Naive thymus-derived CD4-positive, alpha-beta T cell (primary cell): ENCODE data around the gene SPEF1. TPM values are rescaled to one million over a fixed set of nuclear protein-coding genes. Genes with fewer than 3 reads are reported as not detected.
A peak's percentile ranks its signal among the peaks of the same experiment; 100 is the strongest.

Source experiments
- ATAC-seq: fragments of 150-1000 bp; cut with Tn5 transposase; 2 replicates; pipeline ENCODE4 v1.10.0; 2021; ENCODE audit warnings: mild to moderate bottlenecking, moderate library complexity
- CTCF ChIA-PET: fragments of 350-600 bp; sonication (Branson Sonifier 250); formaldehyde crosslinking; loops from one replicate; lab custom pipeline; 2021; ENCODE audit warnings: antibody characterized with exemption; lab: Charles Lee
- POLR2A ChIA-PET: fragments of 350-600 bp; sonication (Branson Sonifier 250); formaldehyde crosslinking; loops from one replicate; lab custom pipeline; 2021; ENCODE audit warnings: antibody characterized with exemption, inconsistent platforms; lab: Charles Lee
- DNase-seq, 9 donors: peaks; one replicate each; pipeline versions ENCODE4 v3.0.0 to v3.0.0-alpha.2; 2020 to 2022; ENCODE audit warnings: mixed read lengths in 1 of 9
- H3K27ac ChIP-seq: one replicate; pipeline ENCODE4 v1.7.0; 2013; ENCODE audit warnings: mild to moderate bottlenecking, low read depth, low read length, moderate library complexity
- H3K27me3 ChIP-seq, 2 donors: one replicate each; pipeline ENCODE4 v1.7.0; 2013; ENCODE audit warnings: low read length in 2 of 2, mild to moderate bottlenecking in 2 of 2, moderate library complexity in 2 of 2; ENCODE audit not compliant: control insufficient read depth in 2 of 2, insufficient read depth in 2 of 2
- H3K36me3 ChIP-seq, 3 experiments: 1 replicate in 2 of 3; 2 replicates in 1 of 3; pipeline ENCODE4 v1.7.0; 2013; ENCODE audit warnings: low read length in 3 of 3, mild to moderate bottlenecking in 3 of 3, moderate library complexity in 1 of 3; ENCODE audit not compliant: insufficient read depth in 3 of 3, control insufficient read depth in 2 of 3
- H3K4me1 ChIP-seq, 2 donors: one replicate each; pipeline ENCODE4 v1.7.0; 2013; ENCODE audit warnings: low read length in 2 of 2, mild to moderate bottlenecking in 2 of 2, moderate library complexity in 1 of 2; ENCODE audit not compliant: control insufficient read depth in 2 of 2, insufficient read depth in 2 of 2
- H3K4me3 ChIP-seq: 2 replicates; pipeline ENCODE4 v1.7.0; 2013; ENCODE audit warnings: mild to moderate bottlenecking, low read length
- H3K9me3 ChIP-seq, 3 experiments: 1 replicate in 2 of 3; 2 replicates in 1 of 3; pipeline ENCODE4 v1.7.0; 2013; ENCODE audit warnings: low read length in 3 of 3; ENCODE audit not compliant: control insufficient read depth in 2 of 3
- H3K27ac Mint-ChIP-seq, 9 donors: one replicate each; pipeline ENCODE4 v1.8.0; 2020 to 2022; ENCODE audit warnings: mixed read lengths in 9 of 9, mild to moderate bottlenecking in 8 of 9, moderate library complexity in 5 of 9, inconsistent platforms in 2 of 9
- H3K27me3 Mint-ChIP-seq, 5 donors: one replicate each; pipeline ENCODE4 v1.8.0; 2021 to 2022; ENCODE audit warnings: mixed read lengths in 5 of 5, mild to moderate bottlenecking in 1 of 5
- H3K36me3 Mint-ChIP-seq, 5 donors: one replicate each; pipeline ENCODE4 v1.8.0; 2020 to 2022; ENCODE audit warnings: mixed read lengths in 5 of 5, mild to moderate bottlenecking in 3 of 5, inconsistent platforms in 1 of 5
- H3K4me1 Mint-ChIP-seq, 7 donors: one replicate each; pipeline ENCODE4 v1.8.0; 2020 to 2022; ENCODE audit warnings: mixed read lengths in 7 of 7, mild to moderate bottlenecking in 3 of 7, inconsistent platforms in 1 of 7
- H3K4me3 Mint-ChIP-seq, 10 donors: one replicate each; pipeline ENCODE4 v1.8.0; 2020 to 2022; ENCODE audit warnings: mild to moderate bottlenecking in 10 of 10, mixed read lengths in 10 of 10, moderate library complexity in 6 of 10, inconsistent platforms in 2 of 10
- H3K9me3 Mint-ChIP-seq, 11 donors: one replicate each; pipeline ENCODE4 v1.8.0; 2020 to 2022; ENCODE audit warnings: mixed read lengths in 11 of 11, mild to moderate bottlenecking in 4 of 11, inconsistent platforms in 1 of 11, moderate library complexity in 1 of 11
- intact Hi-C, 2 donors: fragments of 100-400 bp; cut with micrococcal nuclease; formaldehyde crosslinking; loops; one replicate each; pipeline ENCODE4 v1.15.1; 2023
- polyA plus RNA-seq, 2 donors: library from polyadenylated mRNA; unstranded; fragments of 300-500 nt; fragmentation: Illumina TruSeq; gene quantifications; one replicate each; pipeline ENCODE4 v1.2.3, GENCODE V29; 2021
- total RNA-seq, 6 experiments: library from RNA in 5 of 6; stranded (reverse) in 5 of 6; gene quantifications; 1 replicate in 5 of 6; 2 replicates in 1 of 6; pipeline ENCODE4 v1.2.3 and lab custom pipeline; 2021 to 2026

SPEF1 gene
- total and polyA plus RNA-seq, 7 experiments from 2014 or later: 0.24 to 0.32 (median 0.29) TPM; not detected in 4

DNA sequence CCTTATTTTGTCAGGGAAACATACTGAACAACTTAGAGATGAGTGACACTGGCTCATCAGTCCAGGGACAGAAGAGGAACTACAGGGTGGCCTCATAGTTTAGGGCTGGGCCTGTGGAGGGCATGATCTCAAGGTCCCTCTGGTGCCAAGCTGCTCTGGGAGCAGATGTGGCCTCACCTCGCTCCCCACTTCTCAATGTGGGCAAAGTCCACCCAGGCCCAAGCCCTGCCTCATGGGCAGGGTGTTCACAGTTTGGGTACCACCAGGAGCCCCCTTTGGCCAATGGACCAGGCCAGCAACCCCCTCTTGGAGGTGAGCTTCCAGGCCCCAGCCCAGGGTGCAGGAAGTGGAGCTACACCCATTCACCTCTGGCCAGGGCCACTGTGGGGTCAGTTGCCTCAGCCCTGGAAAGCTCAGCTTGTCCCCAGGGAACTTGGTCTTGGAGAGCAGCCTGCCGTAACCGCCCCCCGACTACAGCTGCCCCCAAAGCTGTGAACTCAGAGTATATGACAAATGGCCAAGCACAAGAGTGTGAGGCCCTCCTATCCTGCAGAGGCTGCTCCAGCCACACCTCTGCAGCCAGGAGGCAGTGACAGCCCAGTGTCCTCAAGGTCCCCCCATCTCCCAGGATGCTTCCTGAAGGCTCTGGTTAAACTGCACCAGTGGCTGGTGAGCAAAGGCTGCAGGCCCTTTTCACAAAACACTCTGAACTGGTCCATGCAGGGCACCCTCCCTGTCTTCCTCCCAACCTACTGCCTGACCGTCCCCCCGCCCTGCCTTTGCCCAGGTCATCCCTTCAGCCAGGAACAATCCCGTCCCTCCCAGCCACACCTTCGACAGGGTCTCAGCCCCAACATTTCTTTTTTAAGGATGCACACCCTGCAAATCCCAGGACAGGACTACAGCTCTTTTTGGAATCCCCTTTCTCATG lies 17.3 kb downstream of the SPEF1 start:
- Mint-ChIP-seq H3K4me3 (peak overlapping the region in 1 of 10 donors; percentile 48), H3K36me3 (no peaks in the 10 kb centered on the region)
- no peak overlapping the region for H3K4me3 ChIP-seq

DNA sequence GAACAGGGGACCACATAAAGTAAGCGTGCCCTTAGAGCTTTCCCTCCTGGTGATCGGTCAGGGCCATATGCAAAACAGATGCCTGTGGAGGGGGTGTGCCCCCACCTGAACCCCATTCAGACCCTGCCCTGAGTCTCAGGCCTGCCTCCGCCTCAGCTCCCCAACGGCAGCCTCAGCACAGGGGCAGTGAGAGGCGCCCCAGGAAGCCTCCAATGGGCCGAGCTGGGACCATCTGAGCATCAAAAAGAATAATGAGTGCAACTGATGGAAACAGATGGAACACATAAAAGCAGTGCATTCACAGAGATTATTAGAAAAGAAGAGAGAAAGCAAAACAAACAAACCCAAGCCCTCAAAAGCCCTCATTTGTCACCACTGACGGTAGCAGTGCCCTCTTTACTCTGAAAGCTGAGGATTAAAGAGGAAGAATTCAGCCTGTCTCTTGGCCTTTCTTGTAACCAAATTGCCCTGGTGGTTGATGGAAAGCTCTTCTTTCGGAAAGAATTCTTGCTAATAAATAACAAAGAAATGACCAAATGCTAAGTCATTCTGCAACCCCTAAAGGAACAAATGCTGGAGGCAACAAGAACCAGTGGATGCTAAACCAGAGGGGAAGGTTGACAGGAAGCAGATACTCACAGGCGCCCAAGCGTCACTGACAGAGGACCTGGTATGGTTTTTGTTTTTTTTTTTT lies 20.4 kb downstream of the SPEF1 start:
- ChIA-PET CTCF (no interaction called here), POLR2A (interaction anchor here (1.2 kb wide), 1 partner anchor 28 kb away, joined by 3 read pairs; no protein-coding TSS in a partner anchor)
- Histone ChIP-seq H3K9me3 (no peaks in the 10 kb centered on the region), H3K36me3 (peaks cover 0 to 10% (median 0%) of the 10 kb centered on the region in 3 experiments), H3K4me1 (no peaks in the 10 kb centered on the region), H3K27me3 (no peaks in the 10 kb centered on the region), H3K27ac (no peak overlapping the region), H3K4me3 (no peak overlapping the region)
- Mint-ChIP-seq H3K4me3 (no peak overlapping the region), H3K27ac (peak overlapping the region in 1 of 9 donors; percentile 11), H3K4me1 (peaks cover 0 to 14% (median 4%) of the 10 kb centered on the region in 7 donors), H3K27me3 (no peaks in the 10 kb centered on the region), H3K9me3 (no peaks in the 10 kb centered on the region), H3K36me3 (peaks cover 0 to 13% (median 3%) of the 10 kb centered on the region in 5 donors)
- ATAC-seq: no peak
- intact Hi-C loops: loop anchor here in 1 of 2 donors (10.0 kb wide), 1 partner anchor 1364 kb away; the partner anchor contains the start of gene CDS2
- no peak for DNase-seq

More for the DNA sequence above, 17.3 kb downstream of the SPEF1 start:
- intact Hi-C loops: loop anchor here in 1 of 2 donors (10.0 kb wide), 1 partner anchor 1361 kb away; the partner anchor contains the start of gene CDS2
- no peaks in the 10 kb centered on the region for H3K36me3 ChIP-seq
- Mint-ChIP-seq H3K27me3 (no peaks in the 10 kb centered on the region), H3K9me3 (no peaks in the 10 kb centered on the region), H3K27ac (peak overlapping the region in 3 of 9 donors; percentile 41 to 81 (median 59)), H3K4me1 (peaks cover 8 to 27% (median 20%) of the 10 kb centered on the region in 7 donors)
- no peaks in the 10 kb centered on the region for H3K27me3 ChIP-seq
- ATAC-seq (no peak), DNase-seq (no peak)
- CTCF ChIA-PET: interaction anchor here (0.7 to 1.0 kb wide), 2 partner anchors 9 to 11 kb away, joined by 4 read pairs; no protein-coding TSS in a partner anchor
- H3K9me3 ChIP-seq: no peaks in the 10 kb centered on the region
- no peak overlapping the region for H3K27ac ChIP-seq
- POLR2A ChIA-PET: no interaction called here
- H3K4me1 ChIP-seq: peaks cover 4 to 12% of the 10 kb centered on the region in 2 donors

DNA sequence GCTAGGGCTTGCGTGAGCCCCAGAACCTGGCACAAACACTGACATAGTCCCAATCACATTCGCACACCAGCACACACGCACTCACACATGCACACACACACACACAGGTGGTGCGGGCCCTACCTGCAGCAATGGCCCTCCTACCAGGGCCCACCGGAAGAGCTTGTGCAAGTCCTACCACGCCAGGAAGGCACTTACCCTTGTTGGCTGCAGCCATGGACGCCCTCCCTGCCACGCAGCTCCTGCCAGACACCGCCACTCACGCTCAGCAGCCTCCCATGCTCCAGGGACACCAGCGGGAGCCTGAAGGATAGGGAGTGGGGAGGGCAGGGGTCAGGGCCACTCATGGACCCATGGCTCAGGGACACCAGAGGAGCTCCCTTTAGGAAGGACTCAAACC lies 21.4 kb downstream of the SPEF1 start:
- Mint-ChIP-seq H3K4me1 (peaks cover 0 to 8% (median 0%) of the 10 kb centered on the region in 7 donors), H3K9me3 (no peaks in the 10 kb centered on the region), H3K4me3 (no peak overlapping the region), H3K27me3 (no peaks in the 10 kb centered on the region), H3K36me3 (peaks cover 0 to 13% (median 3%) of the 10 kb centered on the region in 5 donors), H3K27ac (peak overlapping the region in 1 of 9 donors; percentile 30)
- CTCF ChIA-PET: interaction anchor here (1.3 kb wide), 1 partner anchor 8 kb away, joined by 4 read pairs; the partner anchor contains the start of gene ADISSP
- no peak overlapping the region for H3K27ac ChIP-seq
- no peak overlapping the region for H3K4me3 ChIP-seq
- no peaks in the 10 kb centered on the region for H3K4me1 ChIP-seq
- no peaks in the 10 kb centered on the region for H3K27me3 ChIP-seq
- POLR2A ChIA-PET: interaction anchor here (1.2 kb wide), 1 partner anchor 29 kb away, joined by 3 read pairs; no protein-coding TSS in a partner anchor
- ATAC-seq: no peak
- no peak for DNase-seq
- H3K9me3 ChIP-seq: no peaks in the 10 kb centered on the region
- intact Hi-C loops: loop anchor here in 1 of 2 donors (10.0 kb wide), 1 partner anchor 1365 kb away; the partner anchor contains the start of gene CDS2
- peaks cover 0 to 19% (median 0%) of the 10 kb centered on the region in 3 experiments for H3K36me3 ChIP-seq

DNA sequence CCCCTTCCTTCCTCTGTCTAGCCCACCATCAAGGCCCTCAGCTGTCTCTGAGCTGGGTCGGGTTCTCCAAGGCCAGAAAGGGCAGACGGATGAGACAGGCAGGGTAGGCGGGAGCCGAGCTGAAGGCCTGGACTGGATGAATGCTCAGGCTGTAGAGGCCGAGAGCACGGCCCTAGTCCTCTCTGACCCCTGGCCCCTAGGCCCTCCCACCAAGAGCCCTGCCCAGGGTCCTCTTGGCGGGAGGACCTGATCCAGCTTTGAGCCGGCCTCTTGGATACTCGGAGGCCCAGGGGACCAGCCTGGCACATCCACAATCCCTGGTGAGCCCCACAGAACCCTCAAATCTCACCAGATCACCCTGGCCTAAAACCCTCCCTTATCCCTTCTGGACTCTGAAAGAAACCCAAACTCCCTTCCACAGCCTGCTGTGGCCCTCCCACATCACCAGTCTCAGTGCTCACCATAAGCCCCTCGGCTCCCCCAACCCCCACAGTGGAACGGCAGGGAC lies 21.9 kb downstream of the SPEF1 start:
- no peaks in the 10 kb centered on the region for H3K4me1 ChIP-seq
- Mint-ChIP-seq H3K27me3 (no peaks in the 10 kb centered on the region), H3K9me3 (no peaks in the 10 kb centered on the region), H3K36me3 (peaks cover 0 to 13% (median 3%) of the 10 kb centered on the region in 5 donors), H3K4me1 (peaks cover 0 to 6% (median 0%) of the 10 kb centered on the region in 7 donors), H3K4me3 (no peak overlapping the region), H3K27ac (no peak overlapping the region)
- no peaks in the 10 kb centered on the region for H3K27me3 ChIP-seq
- no peaks in the 10 kb centered on the region for H3K9me3 ChIP-seq
- CTCF ChIA-PET: interaction anchor here (1.3 kb wide), 1 partner anchor 9 kb away, joined by 4 read pairs; the partner anchor contains the start of gene ADISSP
- POLR2A ChIA-PET: interaction anchor here (1.2 to 3.1 kb wide), 2 partner anchors 9 to 30 kb away, joined by 3 to 12 read pairs; partner anchors contain the start of gene ADISSP
- no peak for ATAC-seq
- no peak overlapping the region for H3K27ac ChIP-seq
- intact Hi-C loops: no loop called here
- H3K4me3 ChIP-seq: no peak overlapping the region
- DNase-seq: no peak
- peaks cover 0 to 24% (median 0%) of the 10 kb centered on the region in 3 experiments for H3K36me3 ChIP-seq

DNA sequence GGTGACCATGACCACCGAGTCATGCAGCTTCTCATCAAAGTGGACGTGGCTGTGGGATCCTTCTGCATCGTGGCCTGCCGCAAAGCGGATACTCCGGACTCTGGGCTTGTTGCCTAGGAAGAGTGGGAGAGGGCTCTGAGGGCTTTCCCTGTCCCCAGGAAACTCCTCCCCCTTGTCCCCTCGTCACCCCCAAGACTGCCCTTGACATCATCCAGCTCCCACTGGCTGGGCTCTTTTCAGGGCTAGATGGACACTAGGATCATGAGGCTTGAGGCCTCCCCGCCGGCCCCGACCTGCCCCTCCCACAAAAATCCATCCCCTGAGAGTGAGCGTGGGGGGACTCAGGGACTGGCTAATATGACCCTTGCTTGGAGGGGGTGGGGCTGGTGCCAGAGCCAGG lies 22.7 kb downstream of the SPEF1 start:
- Histone ChIP-seq H3K27ac (no peak overlapping the region), H3K27me3 (no peaks in the 10 kb centered on the region), H3K4me1 (no peaks in the 10 kb centered on the region), H3K36me3 (peaks cover 0 to 24% (median 0%) of the 10 kb centered on the region in 3 experiments), H3K4me3 (no peak overlapping the region), H3K9me3 (no peaks in the 10 kb centered on the region)
- POLR2A ChIA-PET: interaction anchor here (3.1 kb wide), 1 partner anchor 9 kb away, joined by 12 read pairs; the partner anchor contains the start of gene ADISSP
- no peak overlapping the region for H3K4me3 Mint-ChIP-seq
- H3K27ac Mint-ChIP-seq: no peak overlapping the region
- no peak for DNase-seq
- H3K27me3 Mint-ChIP-seq: no peaks in the 10 kb centered on the region
- H3K4me1 Mint-ChIP-seq: peaks cover 0 to 6% (median 0%) of the 10 kb centered on the region in 7 donors
- peaks cover 0 to 13% (median 3%) of the 10 kb centered on the region in 5 donors for H3K36me3 Mint-ChIP-seq
- CTCF ChIA-PET: interaction anchor here (0.6 to 2.9 kb wide), 2 partner anchors 9 to 82 kb away, joined by 3 to 14 read pairs; partner anchors contain the start of gene ADISSP
- ATAC-seq: no peak
- H3K9me3 Mint-ChIP-seq: no peaks in the 10 kb centered on the region
- intact Hi-C loops: no loop called here
